H54 (cell line): Measurements from ENCODE around the gene CALN1.

Source experiments
- DNase-seq: peaks from one replicate; pipeline ENCODE4 v3.0.0; 2011; ENCODE audit warnings: low spot score, mixed read lengths; ENCODE audit not compliant: insufficient read length
- FAIRE-seq: peaks from 3 replicates; lab custom pipeline; 2011; peaks lifted over from hg19 to GRCh38; lab: Jason Lieb, UNC
- POLR2A ChIP-seq: IDR thresholded peaks from 2 replicates; pipeline ENCODE4 v1.6.1; 2011; ENCODE audit warnings: low read depth, mild to moderate bottlenecking, low read length

CALN1 gene

GRCh38 chr7:71784180-71784579, 628.0 kb downstream of the CALN1 start:
- no peak for FAIRE-seq
- no peak for DNase-seq
- TF ChIP-seq POLR2A, result no peak

- no peak for DNase-seq
- no peak for FAIRE-seq
Measured at GRCh38 chr7:71783779-71784178, 628.4 kb downstream of the CALN1 start.

GRCh38 chr7:71782051-71782450, 630.1 kb downstream of the CALN1 start:
- no peak for TF ChIP-seq POLR2A
- FAIRE-seq (no peak), DNase-seq (no peak)

More at GRCh38 chr7:71783779-71784178, 628.4 kb downstream of the CALN1 start:
- TF ChIP-seq POLR2A, result no peak

- DNase-seq (no peak), FAIRE-seq (no peak)
- TF ChIP-seq POLR2A, result no peak
Measured at GRCh38 chr7:71780282-71780681, 631.9 kb downstream of the CALN1 start.

- DNase-seq (no peak), FAIRE-seq (no peak)
- TF ChIP-seq POLR2A, result no peak
Measured at GRCh38 chr7:71777278-71777677, 634.9 kb downstream of the CALN1 start.

GRCh38 chr7:71776726-71777125, 635.4 kb downstream of the CALN1 start:
- DNase-seq, result no peak
- TF ChIP-seq POLR2A, result no peak
- no peak for FAIRE-seq

GRCh38 chr7:71775648-71776047, 636.5 kb downstream of the CALN1 start:
- no peak for FAIRE-seq
- TF ChIP-seq POLR2A, result no peak
- no peak for DNase-seq

- TF ChIP-seq POLR2A, result no peak
- FAIRE-seq (no peak), DNase-seq (no peak)
Measured at GRCh38 chr7:71772779-71773178, 639.4 kb downstream of the CALN1 start.

GRCh38 chr7:71770269-71770907, 641.8 kb downstream of the CALN1 start:
- FAIRE-seq (no peak), DNase-seq (no peak)
- TF ChIP-seq POLR2A, result no peak

GRCh38 chr7:71769326-71769725, 642.8 kb downstream of the CALN1 start:
- no peak for DNase-seq
- FAIRE-seq, result no peak
- TF ChIP-seq POLR2A, result no peak

GRCh38 chr7:71768450-71768849, 643.7 kb downstream of the CALN1 start:
- FAIRE-seq (no peak), DNase-seq (no peak)
- no peak for TF ChIP-seq POLR2A

GRCh38 chr7:71766016-71766415, 646.1 kb downstream of the CALN1 start:
- FAIRE-seq (no peak), DNase-seq (no peak)
- no peak for TF ChIP-seq POLR2A

GRCh38 chr7:71761336-71761735, 650.8 kb downstream of the CALN1 start:
- no peak for TF ChIP-seq POLR2A
- DNase-seq (no peak), FAIRE-seq (no peak)

GRCh38 chr7:71754828-71755227, 657.3 kb downstream of the CALN1 start:
- DNase-seq (no peak), FAIRE-seq (no peak)
- no peak for TF ChIP-seq POLR2A

GRCh38 chr7:71753956-71754664, 658.0 kb downstream of the CALN1 start:
- DNase-seq, result no peak
- FAIRE-seq, result no peak
- TF ChIP-seq POLR2A, result no peak

- FAIRE-seq (no peak), DNase-seq (no peak)
- TF ChIP-seq POLR2A, result no peak
Measured at GRCh38 chr7:71753236-71753635, 658.9 kb downstream of the CALN1 start.
